GM21367 (cell line): ENCODE results near the gene FOLH1.
"Not testable (repeated sequence)": the region's sequence is repeated elsewhere in the genome, so short reads cannot be mapped to it uniquely, and the experiment has no call there.

Source experiments
- ATAC-seq: cut with Tn5 transposase; IDR thresholded peaks from one replicate; pipeline ENCODE4 v1.9.1; 2021; ENCODE audit not compliant: unreplicated experiment

FOLH1 gene

GRCh38 chr11:49208006-49208721 lies at the start of gene FOLH1:
TSS of gene FOLH1 (minus strand) at chr11:49208602. CDS start at chr11:49208409, 193 bp downstream.
- no peak for ATAC-seq

- not testable (repeated sequence) for ATAC-seq
Observed at GRCh38 chr11:49255148-49255547, 46.7 kb upstream of the FOLH1 start.

- not testable (repeated sequence) for ATAC-seq
Observed at GRCh38 chr11:49251212-49251611, 42.8 kb upstream of the FOLH1 start.

GRCh38 chr11:49250398-49251115 lies 42.2 kb upstream of the FOLH1 start:
- ATAC-seq = not testable (repeated sequence)

GRCh38 chr11:49249363-49249762 lies 41.0 kb upstream of the FOLH1 start:
- not testable (repeated sequence) for ATAC-seq

- not testable (repeated sequence) for ATAC-seq
Observed at GRCh38 chr11:49233685-49234084, 25.3 kb upstream of the FOLH1 start.

GRCh38 chr11:49233019-49233418 lies 24.6 kb upstream of the FOLH1 start:
- ATAC-seq = not testable (repeated sequence)

GRCh38 chr11:49231725-49232124 lies 23.3 kb upstream of the FOLH1 start:
- ATAC-seq = not testable (repeated sequence)

- ATAC-seq = not testable (repeated sequence)
Observed at GRCh38 chr11:49230534-49230933, 22.1 kb upstream of the FOLH1 start.

- not testable (repeated sequence) for ATAC-seq
Observed at GRCh38 chr11:49230001-49230400, 21.6 kb upstream of the FOLH1 start.

GRCh38 chr11:49229136-49229535 lies 20.7 kb upstream of the FOLH1 start:
- not testable (repeated sequence) for ATAC-seq

- not testable (repeated sequence) for ATAC-seq
Observed at GRCh38 chr11:49225255-49225785, 16.9 kb upstream of the FOLH1 start.

- no peak for ATAC-seq
Observed at GRCh38 chr11:49221112-49221511, 12.7 kb upstream of the FOLH1 start.

- no peak for ATAC-seq
Observed at GRCh38 chr11:49213026-49213560, 4.7 kb upstream of the FOLH1 start.

- ATAC-seq = not testable (repeated sequence)
Observed at GRCh38 chr11:49206999-49207398, 1.4 kb downstream of the FOLH1 start.

GRCh38 chr11:49202287-49202976 lies 6.0 kb downstream of the FOLH1 start:
- no peak for ATAC-seq

- ATAC-seq = not testable (repeated sequence)
Observed at GRCh38 chr11:49196775-49197174, 11.6 kb downstream of the FOLH1 start.

- not testable (repeated sequence) for ATAC-seq
Observed at GRCh38 chr11:49196002-49196401, 12.4 kb downstream of the FOLH1 start.

- ATAC-seq = not testable (repeated sequence)
Observed at GRCh38 chr11:49190287-49190686, 18.1 kb downstream of the FOLH1 start.

- not testable (repeated sequence) for ATAC-seq
Observed at GRCh38 chr11:49186225-49186624, 22.2 kb downstream of the FOLH1 start.

GRCh38 chr11:49185597-49185996 lies 22.8 kb downstream of the FOLH1 start:
- not testable (repeated sequence) for ATAC-seq
